Effector CD4-positive, alpha-beta T cell (primary cell): Measurements from ENCODE around the gene LTA4H.
"Not testable (repeated sequence)": the region's sequence is repeated elsewhere in the genome, so short reads cannot be mapped to it uniquely, and the experiment has no call there.

Source experiments
- DNase-seq: peaks from one replicate; pipeline ENCODE4 v3.0.0-alpha.2; 2020

LTA4H gene

DNA sequence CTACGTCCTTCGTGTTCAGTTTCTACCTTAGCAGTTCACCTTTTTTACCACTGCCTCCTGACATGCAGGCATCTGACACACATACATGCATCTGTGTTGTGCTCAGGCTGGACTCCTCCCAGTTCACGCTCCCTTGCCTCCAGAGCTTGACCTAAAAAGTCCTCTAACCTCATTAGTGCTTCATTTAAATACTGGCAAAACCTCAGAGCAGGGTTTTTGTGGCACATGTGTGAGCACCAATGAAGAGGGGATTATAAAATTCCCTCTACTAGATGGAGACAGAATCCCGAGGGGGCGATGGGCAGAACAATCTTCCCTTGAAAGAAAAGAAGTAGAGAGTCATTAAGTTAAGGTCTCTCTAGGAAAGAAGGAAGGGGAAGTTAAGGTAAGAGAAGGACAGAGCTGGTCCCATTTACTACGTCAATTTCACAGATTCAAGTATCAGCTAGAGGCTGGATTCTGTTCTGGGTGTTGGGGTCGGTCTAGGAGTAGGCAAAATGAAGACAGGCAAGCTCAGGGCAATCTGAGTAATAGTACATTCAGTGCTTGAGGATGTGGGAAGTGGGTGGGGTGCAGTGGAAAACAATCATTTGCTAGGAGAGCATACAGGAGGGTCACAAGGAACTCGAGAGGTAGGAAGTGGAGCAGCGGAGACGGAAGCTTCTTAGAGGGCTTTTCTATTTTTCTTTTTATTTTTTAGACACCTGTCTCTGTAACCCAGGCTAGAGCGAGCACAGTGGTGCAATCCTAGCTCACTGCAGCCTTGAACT lies 46.7 kb downstream of the LTA4H start:
- no peak for DNase-seq

GRCh38 chr12:95986635-95987570 lies 48.5 kb downstream of the LTA4H start:
- DNase-seq, result no peak

DNA sequence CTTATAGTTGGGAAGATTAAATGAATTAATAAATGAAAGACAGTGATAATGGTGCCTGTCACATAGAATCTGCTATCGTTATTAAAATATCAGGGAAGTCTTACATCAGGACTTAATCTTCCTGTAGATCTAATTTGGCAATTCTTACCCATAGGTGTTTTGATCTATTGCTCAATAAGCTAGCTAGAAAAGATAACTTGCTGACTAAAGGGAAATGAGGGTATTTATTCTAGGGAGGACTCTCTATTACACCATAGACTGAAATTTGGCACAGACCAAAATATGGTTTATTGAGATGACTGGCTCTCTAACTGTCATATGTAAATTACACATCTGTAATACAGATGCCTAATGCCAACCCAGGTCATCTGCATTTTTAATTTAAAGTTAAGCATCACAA lies 50.7 kb downstream of the LTA4H start:
- DNase-seq, result no peak

DNA sequence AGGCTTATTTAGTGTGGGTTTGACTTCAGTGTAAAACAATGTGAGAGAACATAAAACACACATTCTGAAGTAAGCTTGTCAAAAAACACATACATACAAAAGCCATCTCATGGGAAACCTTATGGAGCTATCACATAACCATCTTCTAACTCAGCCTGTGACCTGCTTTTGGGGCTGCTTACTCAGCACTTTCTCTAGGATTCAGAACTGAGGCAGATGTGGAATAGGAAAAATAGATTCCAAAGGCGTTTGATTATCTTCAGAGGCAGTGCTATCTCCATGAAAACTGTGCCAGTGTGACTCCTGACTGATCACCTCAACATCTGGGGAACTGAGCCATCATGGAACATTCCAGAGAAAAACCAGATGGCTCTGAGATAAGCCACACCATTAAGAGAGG lies 52.8 kb downstream of the LTA4H start:
- no peak for DNase-seq

DNA sequence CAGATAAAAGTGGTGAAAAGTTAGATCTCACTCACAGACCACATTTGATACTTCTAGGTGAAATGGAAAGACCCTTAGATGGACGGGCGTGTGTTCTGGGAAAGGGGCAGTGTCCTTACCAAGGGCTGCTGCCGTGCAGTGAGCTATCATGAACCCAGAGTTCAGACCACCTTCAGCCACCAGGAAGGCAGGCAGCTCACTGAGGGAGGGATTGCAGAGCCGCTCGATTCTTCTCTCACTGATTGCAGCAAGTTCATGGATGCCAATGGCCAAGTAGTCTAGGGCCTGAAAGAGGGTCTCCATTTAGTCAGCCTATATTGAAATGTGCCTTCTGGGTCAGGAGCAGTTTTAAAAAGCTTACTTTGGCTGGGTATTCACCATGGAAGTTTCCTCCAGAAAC lies 55.0 kb downstream of the LTA4H start:
- DNase-seq, result no peak

GRCh38 chr12:95978774-95979173 lies 56.6 kb downstream of the LTA4H start:
- DNase-seq, result no peak

DNA sequence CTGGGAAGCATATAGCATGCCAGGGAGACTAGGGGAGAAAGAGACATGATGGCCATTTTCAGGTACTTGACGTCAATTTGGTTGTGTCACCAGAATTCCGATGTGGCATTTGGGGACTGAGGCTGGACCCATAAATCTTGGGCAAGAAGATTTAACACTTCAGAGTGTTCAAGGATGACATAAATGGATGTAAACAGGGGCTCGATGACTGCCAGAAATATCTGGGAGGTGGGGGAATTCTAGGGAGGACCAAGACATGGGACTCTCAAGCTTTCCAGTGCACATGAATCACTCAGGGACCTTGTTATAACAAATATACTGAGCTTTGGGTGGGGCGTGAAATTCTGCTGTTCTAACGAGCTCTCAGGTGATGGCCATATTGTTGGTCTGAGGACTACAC lies 57.0 kb downstream of the LTA4H start:
- DNase-seq, result no peak

- no peak for DNase-seq
Observed at GRCh38 chr12:95977764-95978305, 57.6 kb downstream of the LTA4H start.

DNA sequence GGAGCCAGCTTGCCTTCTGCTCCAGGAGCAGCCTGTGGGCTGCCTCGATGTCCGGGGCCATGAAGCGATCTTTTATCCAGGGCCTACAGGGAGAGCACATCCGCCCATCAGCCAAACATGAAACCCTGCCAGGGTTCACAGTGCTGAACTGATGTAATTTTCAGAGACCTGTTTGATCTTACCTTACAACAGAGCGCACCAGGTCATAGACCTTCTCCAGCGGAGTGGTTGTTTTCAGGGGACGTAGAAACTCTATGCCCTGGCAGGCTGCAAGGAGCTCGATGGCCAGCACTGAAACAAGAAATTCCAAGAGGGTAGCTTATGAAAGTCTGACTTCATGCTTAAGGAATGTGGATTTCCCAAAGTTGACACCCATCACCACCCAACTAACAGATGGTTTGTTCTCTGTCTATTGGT lies 59.0 kb downstream of the LTA4H start:
- no peak for DNase-seq

- no peak for DNase-seq
Observed at GRCh38 chr12:95975491-95975890, 59.9 kb downstream of the LTA4H start.

- no peak for DNase-seq
Observed at GRCh38 chr12:95974358-95974757, 61.0 kb downstream of the LTA4H start.

- DNase-seq, result no peak
Observed at GRCh38 chr12:95972832-95973456, 62.4 kb downstream of the LTA4H start.

GRCh38 chr12:95970905-95971304 lies 64.5 kb downstream of the LTA4H start:
- DNase-seq, result no peak

GRCh38 chr12:95969116-95969515 lies 66.3 kb downstream of the LTA4H start:
- DNase-seq, result not testable (repeated sequence)

DNA sequence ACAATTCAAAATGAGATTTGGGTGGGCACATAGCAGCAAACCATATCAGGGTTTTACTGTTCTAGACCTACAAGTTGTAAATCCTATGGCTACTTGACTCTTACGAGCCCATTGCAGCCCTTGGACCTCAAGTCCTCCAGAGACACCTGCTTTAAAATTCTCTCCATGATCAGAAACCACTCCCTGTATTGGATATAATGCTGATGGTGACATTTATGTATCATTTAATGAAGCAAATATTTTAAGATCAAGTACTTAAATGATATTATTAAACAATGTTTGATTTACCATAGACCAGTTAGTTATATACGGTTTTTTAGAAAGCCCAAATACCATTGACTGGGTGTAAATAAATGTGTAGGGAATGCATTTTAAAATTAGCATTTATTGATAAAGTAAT lies 68.1 kb downstream of the LTA4H start:
- no peak for DNase-seq

DNA sequence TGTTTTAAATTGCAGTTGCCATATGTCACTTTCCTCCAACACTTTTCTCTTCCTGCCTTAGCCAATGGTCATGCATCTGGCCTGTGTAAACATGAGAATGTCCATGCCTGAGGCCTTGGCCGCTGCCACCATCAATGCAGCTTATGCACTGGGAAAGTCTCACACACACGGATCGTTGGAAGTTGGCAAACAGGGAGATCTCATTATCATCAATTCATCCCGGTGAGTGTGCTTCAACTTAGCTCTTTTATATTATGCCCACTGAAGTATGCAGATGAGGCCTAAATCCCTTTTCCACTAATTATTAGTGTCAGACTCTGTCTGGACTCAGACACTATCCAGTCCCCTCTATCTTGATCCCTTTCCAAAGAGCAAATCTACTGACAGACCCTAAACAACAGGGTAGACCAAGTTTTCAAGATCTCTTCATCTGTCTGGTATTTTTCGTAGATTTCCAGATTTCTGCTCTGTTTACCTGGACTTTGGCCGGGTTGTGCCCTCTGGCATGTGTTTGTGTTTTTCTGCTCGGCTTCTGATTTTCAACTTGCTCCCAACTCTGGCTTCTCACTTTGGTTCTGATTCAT lies 69.0 kb downstream of the LTA4H start:
- no peak for DNase-seq

DNA sequence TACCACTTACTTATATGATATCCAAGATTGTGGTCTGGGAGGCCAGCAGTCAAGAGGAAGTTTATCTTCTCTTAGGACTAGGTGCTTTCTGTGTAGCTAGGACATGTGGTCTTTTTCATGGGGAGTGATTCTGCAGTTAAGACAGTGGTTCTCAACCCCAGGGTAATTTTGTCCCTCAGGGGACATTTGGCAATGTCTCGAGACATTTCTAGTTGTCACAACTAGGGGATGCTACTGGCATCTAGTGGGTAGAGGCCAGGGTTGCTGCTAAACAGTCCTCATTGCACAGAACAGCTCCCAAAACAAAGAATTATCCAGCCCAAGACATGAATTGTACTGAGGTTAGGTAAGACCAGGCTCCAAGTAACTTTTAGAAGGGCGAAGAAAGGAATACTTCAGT lies 72.3 kb downstream of the LTA4H start:
- DNase-seq, result no peak

GRCh38 chr12:95962222-95962621 lies 73.2 kb downstream of the LTA4H start:
- DNase-seq, result no peak

GRCh38 chr12:95960241-95960640 lies 75.1 kb downstream of the LTA4H start:
- no peak for DNase-seq

- DNase-seq, result no peak
Observed at GRCh38 chr12:95959107-95959506, 76.3 kb downstream of the LTA4H start.

DNA sequence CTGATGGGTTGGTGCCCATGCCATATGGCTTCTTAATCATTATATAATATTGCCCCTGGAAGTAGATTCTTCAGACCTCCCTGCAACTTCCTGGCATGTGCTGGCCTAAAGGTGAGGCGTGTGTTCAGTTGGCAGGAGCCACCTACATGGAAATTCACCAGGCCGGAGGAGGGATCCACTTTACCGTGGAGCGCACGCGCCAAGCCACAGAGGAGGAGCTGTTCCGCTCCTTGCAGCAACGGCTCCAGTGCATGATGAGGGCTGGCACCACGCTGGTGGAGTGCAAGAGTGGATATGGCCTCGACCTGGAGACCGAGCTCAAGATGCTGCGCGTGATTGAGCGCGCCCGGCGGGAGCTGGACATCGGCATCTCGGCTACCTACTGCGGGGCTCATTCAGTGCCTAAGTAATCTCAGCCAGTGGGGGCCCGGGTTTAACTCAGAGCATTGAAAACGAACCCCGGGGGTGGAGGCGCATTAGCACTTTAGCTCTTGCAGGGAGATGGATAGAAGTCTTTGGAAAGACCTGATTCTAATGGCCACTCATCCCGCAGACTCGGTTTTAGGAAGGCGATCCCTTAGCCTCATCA lies 78.7 kb downstream of the LTA4H start:
- DNase-seq, result no peak

DNA sequence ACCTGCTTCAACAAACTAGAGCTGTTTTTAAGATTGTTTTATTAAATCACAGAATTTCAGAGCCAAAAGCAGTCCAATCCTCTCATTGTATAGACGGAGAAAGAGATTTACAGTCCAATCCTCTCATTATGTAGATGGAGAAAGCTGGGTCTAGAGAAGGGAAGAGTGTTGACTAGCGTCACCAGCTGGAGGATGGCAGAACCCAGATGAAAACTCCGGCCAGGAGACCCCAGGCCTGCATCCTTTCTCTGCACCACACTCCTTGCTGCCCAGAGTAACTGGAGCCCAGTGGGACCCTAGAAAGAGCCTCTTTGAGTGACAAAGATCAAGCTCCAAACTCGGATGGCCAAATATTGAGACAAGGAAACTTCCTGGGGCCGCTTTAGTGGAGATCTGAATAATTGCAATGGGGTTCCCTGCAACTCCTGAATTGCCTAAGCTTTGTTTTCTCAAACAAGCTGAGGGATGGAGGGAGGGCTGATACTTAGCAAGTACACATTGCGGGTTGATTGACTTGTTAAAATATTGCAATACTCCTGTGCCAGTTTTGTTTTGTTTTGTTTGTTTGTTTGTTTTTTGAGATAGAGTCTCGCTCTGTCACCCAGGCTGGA lies 79.7 kb downstream of the LTA4H start:
- no peak for DNase-seq
